A673 (cell line): ENCODE data around the gene TENT5D.

Source experiments
- CTCF ChIP-seq: fragments of 300-800, 200-600 bp; sonication (generic); conservative IDR thresholded peaks from 2 replicates; pipeline ENCODE4 v1.5.1; 2017; ENCODE audit warnings: low read depth, mild to moderate bottlenecking, antibody characterized with exemption, low read length, moderate library complexity, mixed read lengths
- EZH2 ChIP-seq: fragments of 200-600 bp; sonication (generic); IDR thresholded peaks from 2 replicates; pipeline ENCODE4 v1.6.1; 2017; ENCODE audit warnings: borderline replicate concordance, low read depth, mild to moderate bottlenecking, mixed read lengths, antibody characterized with exemption, low read length; ENCODE audit not compliant: poor library complexity, severe bottlenecking

- no peak for TF ChIP-seq CTCF
- TF ChIP-seq EZH2, result no peak
Measured at GRCh38 chrX:80431505-80431832, 11.2 kb downstream of the TENT5D start.
